Endodermal cell (in vitro differentiated cells): ENCODE data around the gene MAP1S. TPM values are rescaled to one million over a fixed set of nuclear protein-coding genes. Genes with fewer than 3 reads are reported as not detected.

Source experiments
- DNase-seq: peaks from one replicate; pipeline ENCODE4 v3.0.0-alpha.2; 2017
- H3K27ac ChIP-seq: 2 replicates; pipeline ENCODE4 v1.5.1; 2013; ENCODE audit warnings: mild to moderate bottlenecking, low read depth, low read length, moderate library complexity
- H3K27me3 ChIP-seq: 2 replicates; pipeline ENCODE4 v1.6.1; 2013; ENCODE audit warnings: mild to moderate bottlenecking, low read length, moderate library complexity; ENCODE audit not compliant: insufficient read depth, control insufficient read depth, poor library complexity, severe bottlenecking
- H3K36me3 ChIP-seq: 2 replicates; pipeline ENCODE4 v1.7.0; 2013; ENCODE audit warnings: mild to moderate bottlenecking, low read length, moderate library complexity; ENCODE audit not compliant: control insufficient read depth, insufficient read depth
- H3K4me1 ChIP-seq: one replicate; pipeline ENCODE4 v1.7.0; 2013; ENCODE audit warnings: low read length; ENCODE audit not compliant: control insufficient read depth, insufficient read depth
- H3K4me3 ChIP-seq: 2 replicates; pipeline ENCODE4 v1.5.1; 2013; ENCODE audit warnings: mild to moderate bottlenecking, low read length, moderate library complexity
- H3K9ac ChIP-seq: 2 replicates; pipeline ENCODE4 v1.6.1; 2013; ENCODE audit warnings: mild to moderate bottlenecking, low read length, moderate library complexity; ENCODE audit not compliant: poor library complexity, severe bottlenecking; ENCODE audit errors: extremely low read depth
- H3K9me3 ChIP-seq: 2 replicates; pipeline ENCODE4 v1.6.1; 2013; ENCODE audit warnings: mild to moderate bottlenecking, low read length, moderate library complexity; ENCODE audit not compliant: control insufficient read depth
- H3K27ac Mint-ChIP-seq: 2 replicates; pipeline ENCODE4 v1.8.0; 2020; ENCODE audit warnings: mixed read lengths
- H3K27me3 Mint-ChIP-seq: 2 replicates; pipeline ENCODE4 v1.8.0; 2021; ENCODE audit warnings: mild to moderate bottlenecking, mixed read lengths; ENCODE audit not compliant: insufficient read depth
- H3K36me3 Mint-ChIP-seq: 2 replicates; pipeline ENCODE4 v1.8.0; 2020; ENCODE audit warnings: low read depth, mixed read lengths
- H3K4me1 Mint-ChIP-seq: 2 replicates; pipeline ENCODE4 v1.8.0; 2020; ENCODE audit warnings: mixed read lengths
- H3K4me3 Mint-ChIP-seq: 2 replicates; pipeline ENCODE4 v1.8.0; 2020; ENCODE audit warnings: mild to moderate bottlenecking, moderate library complexity, mixed read lengths
- H3K9me3 Mint-ChIP-seq: 2 replicates; pipeline ENCODE4 v1.8.0; 2020; ENCODE audit warnings: mild to moderate bottlenecking, mixed read lengths
- WGBS, 2 experiments: methylation state at CpG; one replicate each; pipeline versions ENCODE4 v1.1.5 to v1.1.7; 2013; ENCODE audit warnings: missing lambda C conversion rate in 2 of 2, mixed read lengths in 1 of 2; ENCODE audit not compliant: insufficient coverage in 1 of 2, insufficient read length in 1 of 2; 5-methylcytosine and 5-hydroxymethylcytosine counted together
- total RNA-seq, 2 donors: library from RNA; stranded (reverse); fragmentation: NEBNext Ultra II Directional in 1 of 2; extraction: Animal tissue kit (Norgen Biotek cat#: 25700) in 1 of 2; gene quantifications; 2 replicates in 1 of 2; 3 replicates in 1 of 2; pipeline ENCODE4 v1.2.1, GENCODE V29; 2021
- TF ChIP-seq, protein P1 (sequence below): fragments of 200-600 bp; sonication (generic); conservative IDR thresholded peaks from 2 replicates; pipeline ENCODE4 v1.5.0; 2021; ENCODE audit warnings: antibody characterized with exemption, mild to moderate bottlenecking

MAP1S gene
- total RNA-seq, 2 donors from 2014 or later, result 90.2 to 96.7 TPM

- peaks cover 4% of the 10 kb centered on the region for H3K27me3 Mint-ChIP-seq
- peaks cover 36% of the 10 kb centered on the region for H3K36me3 Mint-ChIP-seq
- no peak overlapping the region for H3K27ac Mint-ChIP-seq
- Histone ChIP-seq H3K36me3 (peaks cover 28% of the 10 kb centered on the region), H3K27me3 (no peaks in the 10 kb centered on the region), H3K9me3 (peaks cover 17% of the 10 kb centered on the region), H3K9ac (no peak overlapping the region), H3K4me1 (no peaks in the 10 kb centered on the region), H3K4me3 (no peak overlapping the region), H3K27ac (no peak overlapping the region)
- H3K9me3 Mint-ChIP-seq, result peaks cover 16% of the 10 kb centered on the region
- TF ChIP-seq, protein P1, sequence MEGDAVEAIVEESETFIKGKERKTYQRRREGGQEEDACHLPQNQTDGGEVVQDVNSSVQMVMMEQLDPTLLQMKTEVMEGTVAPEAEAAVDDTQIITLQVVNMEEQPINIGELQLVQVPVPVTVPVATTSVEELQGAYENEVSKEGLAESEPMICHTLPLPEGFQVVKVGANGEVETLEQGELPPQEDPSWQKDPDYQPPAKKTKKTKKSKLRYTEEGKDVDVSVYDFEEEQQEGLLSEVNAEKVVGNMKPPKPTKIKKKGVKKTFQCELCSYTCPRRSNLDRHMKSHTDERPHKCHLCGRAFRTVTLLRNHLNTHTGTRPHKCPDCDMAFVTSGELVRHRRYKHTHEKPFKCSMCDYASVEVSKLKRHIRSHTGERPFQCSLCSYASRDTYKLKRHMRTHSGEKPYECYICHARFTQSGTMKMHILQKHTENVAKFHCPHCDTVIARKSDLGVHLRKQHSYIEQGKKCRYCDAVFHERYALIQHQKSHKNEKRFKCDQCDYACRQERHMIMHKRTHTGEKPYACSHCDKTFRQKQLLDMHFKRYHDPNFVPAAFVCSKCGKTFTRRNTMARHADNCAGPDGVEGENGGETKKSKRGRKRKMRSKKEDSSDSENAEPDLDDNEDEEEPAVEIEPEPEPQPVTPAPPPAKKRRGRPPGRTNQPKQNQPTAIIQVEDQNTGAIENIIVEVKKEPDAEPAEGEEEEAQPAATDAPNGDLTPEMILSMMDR, result no peak
- no peaks in the 10 kb centered on the region for H3K4me1 Mint-ChIP-seq
- no peak for DNase-seq
- WGBS, 2 experiments, result 89 to 93% methylated on average over 6 to 7 of the region's 7 CpGs
- H3K4me3 Mint-ChIP-seq, result no peak overlapping the region
These were observed 18.4 kb downstream of the MAP1S start for GRCh38 chr19:17737690-17738153.

DNA sequence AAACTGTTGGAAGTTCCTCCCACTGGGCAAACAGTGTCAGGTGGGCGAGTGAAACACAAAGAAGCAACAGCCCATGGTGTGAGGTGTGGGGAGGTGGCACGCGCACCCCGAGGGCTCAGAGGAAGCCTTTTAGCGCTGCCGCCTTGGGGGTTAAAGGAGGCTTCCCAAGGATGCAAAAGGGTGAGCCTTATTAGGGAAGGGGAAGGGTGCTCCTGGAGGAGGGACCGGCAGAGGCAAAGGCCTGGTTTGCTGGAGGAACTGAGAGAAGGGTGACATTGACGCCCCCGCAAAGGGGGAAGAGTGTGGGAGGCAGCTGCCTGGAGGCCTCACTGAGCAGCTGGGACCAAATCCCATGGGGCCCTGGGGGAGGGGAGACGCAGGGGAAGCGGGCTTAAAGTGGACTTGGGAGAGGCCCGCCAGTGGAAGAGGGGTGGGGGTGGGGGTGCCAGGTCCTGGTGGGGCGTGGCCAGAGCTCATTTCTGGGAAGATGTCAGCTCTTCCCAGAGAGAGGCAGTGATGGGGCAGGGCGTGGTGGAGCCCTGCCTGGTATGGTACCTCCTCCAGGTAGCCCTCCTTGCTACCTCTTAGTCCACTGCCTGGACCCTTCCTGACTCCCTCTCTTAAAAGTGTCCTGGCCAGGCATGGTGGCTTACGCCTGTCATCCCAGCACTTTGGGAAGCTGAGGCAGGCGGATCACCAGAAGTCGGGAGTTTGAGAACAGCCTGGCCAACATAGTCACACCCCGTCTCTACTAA, 20.0 kb downstream of the MAP1S start:
- H3K36me3 ChIP-seq, result peaks cover 15% of the 10 kb centered on the region
- no peak overlapping the region for H3K4me3 ChIP-seq
- no peak overlapping the region for H3K27ac Mint-ChIP-seq
- H3K9me3 Mint-ChIP-seq, result peaks cover 19% of the 10 kb centered on the region
- H3K4me3 Mint-ChIP-seq, result no peak overlapping the region
- H3K9me3 ChIP-seq, result peaks cover 17% of the 10 kb centered on the region
- H3K36me3 Mint-ChIP-seq, result peaks cover 25% of the 10 kb centered on the region
- H3K27me3 ChIP-seq, result no peaks in the 10 kb centered on the region
- no peaks in the 10 kb centered on the region for H3K4me1 Mint-ChIP-seq
- no peak for DNase-seq
- no peak overlapping the region for H3K27ac ChIP-seq
- H3K4me1 ChIP-seq, result no peaks in the 10 kb centered on the region
- H3K9ac ChIP-seq, result no peak overlapping the region
- H3K27me3 Mint-ChIP-seq, result peaks cover 4% of the 10 kb centered on the region
- TF ChIP-seq, protein P1, result no peak
- 82 to 91% methylated on average over 12 to 18 of the region's 18 CpGs for WGBS, 2 experiments

DNA sequence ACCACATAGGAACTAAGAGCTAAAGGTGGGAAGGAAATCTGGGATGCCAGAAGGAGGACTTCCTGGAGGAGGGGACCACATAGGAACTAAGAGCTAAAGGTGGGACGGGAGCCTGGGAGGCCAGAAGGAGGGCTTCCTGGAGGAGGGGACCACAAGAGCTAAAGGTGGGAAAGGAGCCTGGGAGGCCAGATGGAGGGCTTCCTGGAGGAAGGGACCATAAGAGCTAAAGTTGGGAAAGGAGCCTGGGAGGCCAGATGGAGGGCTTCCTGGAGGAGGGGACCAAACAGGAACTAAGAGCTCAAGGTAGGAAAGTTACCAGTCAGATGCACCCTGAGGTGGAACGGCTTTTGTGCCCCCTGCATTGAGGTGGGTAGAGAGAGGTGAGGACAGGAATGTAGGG, 22.2 kb downstream of the MAP1S start:
- Mint-ChIP-seq H3K27ac (no peak overlapping the region), H3K9me3 (peaks cover 19% of the 10 kb centered on the region), H3K36me3 (peaks cover 11% of the 10 kb centered on the region), H3K4me3 (no peak overlapping the region), H3K27me3 (peaks cover 4% of the 10 kb centered on the region), H3K4me1 (no peaks in the 10 kb centered on the region)
- H3K27ac ChIP-seq, result no peak overlapping the region
- H3K9ac ChIP-seq, result no peak overlapping the region
- H3K4me3 ChIP-seq, result no peak overlapping the region
- H3K9me3 ChIP-seq, result peaks cover 17% of the 10 kb centered on the region
- H3K4me1 ChIP-seq, result no peaks in the 10 kb centered on the region
- WGBS, 2 experiments, result 87 to 97% methylated on average over 2 of the region's 2 CpGs
- TF ChIP-seq, protein P1, result no peak
- no peak for DNase-seq
- H3K36me3 ChIP-seq, result peaks cover 3% of the 10 kb centered on the region
- H3K27me3 ChIP-seq, result no peaks in the 10 kb centered on the region
